Measurements from ENCODE around the gene GPLD1.
"Not testable (repeated sequence)": the region's sequence is repeated elsewhere in the genome, so short reads cannot be mapped to it uniquely, and the experiment has no call there.

GPLD1 gene

DNA sequence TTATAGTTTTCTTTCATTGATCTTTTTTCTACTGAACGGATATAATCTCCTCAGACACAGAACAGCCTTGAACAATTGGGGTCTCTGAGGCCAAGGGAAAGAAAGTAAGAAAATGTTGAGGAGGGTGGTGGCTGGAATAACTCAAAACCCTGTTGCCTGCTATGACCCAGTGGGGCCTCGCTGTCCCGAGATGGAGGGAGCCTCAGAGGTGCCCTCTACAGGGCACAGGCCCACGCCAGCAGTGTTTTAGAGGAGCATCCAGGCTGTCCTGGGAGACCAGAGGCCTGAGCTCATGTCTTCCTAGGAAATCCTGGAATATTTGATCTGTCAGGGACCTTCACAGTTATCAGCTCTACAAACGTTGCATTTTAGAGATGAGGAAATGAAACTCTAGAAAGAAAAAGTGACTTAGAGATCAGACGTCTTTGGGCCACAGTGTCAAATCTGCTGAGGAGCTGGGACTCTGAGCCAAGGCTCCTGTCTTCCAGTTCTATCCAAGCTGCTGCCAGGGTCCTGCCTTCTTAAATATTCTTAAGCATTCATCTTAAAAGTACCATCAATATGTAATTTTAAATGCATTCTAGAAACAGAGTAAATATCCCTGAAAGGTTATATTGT is 31.7 kb upstream of the GPLD1 start:
- FAIRE-seq (peak; percentile 36), DNase-seq (ENCODE audit: insufficient read length) (no peak)
- TF ChIP-seq POLR2A (IDR thresholded peaks at IDR 0.05; ENCODE audit: low read depth, low read length), result no peak
- no peak for TF ChIP-seq POLR2AphosphoS5 (IDR thresholded peaks at IDR 0.05; ENCODE audit: low read depth, low read length)
- TF ChIP-seq TAF1 (IDR thresholded peaks at IDR 0.05; ENCODE audit: borderline replicate concordance, low read depth, low read length), result no peak

- FAIRE-seq, result peak; percentile 81
- TF ChIP-seq POLR2A (IDR thresholded peaks at IDR 0.05; ENCODE audit: low read depth, low read length), result peak; percentile 61
- no peak for TF ChIP-seq TAF1 (IDR thresholded peaks at IDR 0.05; ENCODE audit: borderline replicate concordance, low read depth, low read length)
- TF ChIP-seq POLR2AphosphoS5 (IDR thresholded peaks at IDR 0.05; ENCODE audit: low read depth, low read length), result peak; percentile 45; the same call in 1 of the 2 replicates
- DNase-seq (ENCODE audit: insufficient read length), result no peak
Observed at GRCh38 chr6:24517659-24518543, 28.5 kb upstream of the GPLD1 start.

DNA sequence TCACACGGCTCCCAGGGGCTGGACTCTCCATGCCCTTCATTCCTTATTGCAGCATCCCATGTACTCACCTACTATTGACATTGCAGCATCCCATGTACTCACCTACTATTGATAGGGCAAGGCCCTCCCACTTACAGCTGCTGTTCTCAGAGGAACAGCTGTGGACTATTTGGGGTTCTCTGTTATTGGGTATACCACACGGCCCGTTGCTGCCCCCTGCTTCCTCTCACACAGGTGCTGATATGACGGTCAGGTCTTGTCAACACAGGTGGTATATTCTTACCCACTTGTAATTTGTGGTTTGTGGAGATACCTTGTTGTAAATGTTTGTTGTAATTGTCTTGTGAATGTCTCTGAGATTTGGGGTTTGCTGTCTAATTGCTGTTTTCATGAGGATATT is 24.2 kb upstream of the GPLD1 start:
- no peak for FAIRE-seq
- DNase-seq (ENCODE audit: insufficient read length), result no peak
- TF ChIP-seq POLR2AphosphoS5 (IDR thresholded peaks at IDR 0.05; ENCODE audit: low read depth, low read length) (no peak), TAF1 (IDR thresholded peaks at IDR 0.05; ENCODE audit: borderline replicate concordance, low read depth, low read length) (no peak), POLR2A (IDR thresholded peaks at IDR 0.05; ENCODE audit: low read depth, low read length) (no peak)

DNA sequence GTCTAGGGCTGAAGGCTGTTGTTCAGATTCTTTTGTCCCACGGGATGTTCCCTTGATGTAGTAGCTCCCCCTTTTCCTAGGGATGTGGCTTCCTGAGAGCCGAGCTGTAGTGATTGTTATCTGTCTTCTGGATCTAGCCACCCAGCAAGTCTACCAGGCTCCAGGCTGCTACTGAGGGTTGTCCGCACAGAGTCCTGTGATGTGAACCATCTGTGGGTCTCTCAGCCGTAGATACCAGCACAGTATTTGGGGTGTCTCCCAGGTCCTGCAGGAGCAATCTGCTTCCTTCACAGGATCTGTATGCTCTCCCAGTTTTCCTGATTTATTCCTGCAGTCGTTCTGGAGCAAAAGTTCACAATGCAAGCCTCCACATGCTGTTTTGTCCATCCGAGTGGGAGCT is 22.6 kb upstream of the GPLD1 start:
- DNase-seq (ENCODE audit: insufficient read length), result not testable (repeated sequence)

DNA sequence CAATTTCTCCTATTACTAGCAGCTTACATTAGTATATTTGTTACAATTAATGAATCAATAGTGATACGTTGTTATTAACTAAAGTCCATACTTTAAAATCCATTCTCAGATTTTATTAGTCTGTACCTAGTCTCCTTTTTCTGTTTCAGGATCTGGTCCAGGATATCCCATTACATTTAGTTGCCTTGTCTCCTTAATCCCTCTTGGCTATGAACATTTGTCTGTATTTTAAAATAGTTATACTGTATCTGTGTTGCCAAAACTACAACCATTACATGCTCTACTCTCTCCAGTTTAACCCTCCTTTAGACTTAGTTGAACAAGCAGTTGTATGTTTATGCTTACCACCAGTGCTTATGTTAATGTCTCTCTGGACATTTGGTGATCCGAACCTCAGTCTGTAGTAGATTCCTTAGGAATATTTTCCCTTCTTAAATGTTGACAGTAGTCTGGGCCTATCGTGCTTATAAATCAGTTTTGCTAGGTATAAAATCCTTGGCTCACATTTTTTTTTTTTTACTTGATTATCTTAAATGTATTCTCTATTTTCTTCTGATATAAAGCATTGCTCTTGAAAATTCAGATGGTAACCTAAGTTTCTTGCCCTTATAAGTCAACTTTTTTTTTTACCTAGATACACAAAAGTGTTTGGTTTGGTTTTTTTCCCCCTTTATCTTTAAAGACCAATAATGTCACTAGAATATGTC is 17.6 kb upstream of the GPLD1 start:
- FAIRE-seq (no peak), DNase-seq (ENCODE audit: insufficient read length) (no peak)
- TF ChIP-seq POLR2AphosphoS5 (IDR thresholded peaks at IDR 0.05; ENCODE audit: low read depth, low read length) (no peak), POLR2A (IDR thresholded peaks at IDR 0.05; ENCODE audit: low read depth, low read length) (no peak), TAF1 (IDR thresholded peaks at IDR 0.05; ENCODE audit: borderline replicate concordance, low read depth, low read length) (no peak)

More for the DNA sequence above, 22.6 kb upstream of the GPLD1 start:
- not testable (repeated sequence) for FAIRE-seq

DNA sequence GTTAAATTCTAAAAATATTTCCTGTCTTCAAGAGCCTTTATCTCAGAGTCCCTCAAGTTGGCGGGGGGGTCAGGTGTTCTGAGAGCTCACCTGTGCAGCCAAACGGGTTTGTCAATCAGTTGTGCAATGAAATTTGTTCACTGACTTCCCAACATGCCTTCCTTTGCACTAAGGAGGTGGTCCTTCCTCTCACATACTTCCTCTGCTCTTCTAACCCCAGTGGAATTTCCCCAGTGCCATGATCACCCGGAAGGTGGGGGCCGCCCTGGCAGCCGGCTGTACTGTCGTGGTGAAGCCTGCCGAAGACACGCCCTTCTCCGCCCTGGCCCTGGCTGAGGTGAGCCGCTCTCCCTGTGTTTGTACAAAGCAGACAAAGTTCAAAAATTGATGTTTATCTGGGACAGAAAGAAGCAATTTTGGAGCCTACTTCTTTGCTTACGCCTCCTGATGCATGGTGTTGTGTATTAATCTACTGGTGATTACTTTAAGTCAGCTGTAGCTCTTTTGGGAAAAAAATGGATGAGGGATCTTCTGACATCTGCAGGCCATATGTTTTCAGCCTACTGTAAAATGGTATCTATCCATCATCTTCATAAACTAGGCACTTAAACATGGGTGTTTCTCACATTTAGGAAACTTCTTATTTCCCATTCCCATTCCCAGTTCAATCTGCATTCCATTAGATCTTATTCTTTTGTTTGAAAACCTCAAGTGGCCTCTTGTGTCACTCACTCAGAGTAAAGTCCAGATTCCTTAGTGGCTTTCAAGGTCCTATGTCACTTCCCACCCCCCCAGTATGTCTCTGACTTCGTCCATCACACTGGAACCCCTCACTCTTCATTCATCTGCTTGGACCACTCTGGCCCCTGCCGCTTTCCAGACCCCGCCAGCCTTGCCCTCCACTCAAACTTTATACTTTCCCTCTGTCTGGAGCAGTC is 15.5 kb upstream of the GPLD1 start:
- no peak for DNase-seq (ENCODE audit: insufficient read length)
- TF ChIP-seq TAF1 (IDR thresholded peaks at IDR 0.05; ENCODE audit: borderline replicate concordance, low read depth, low read length), result no peak
- TF ChIP-seq POLR2A (IDR thresholded peaks at IDR 0.05; ENCODE audit: low read depth, low read length), result no peak
- no peak for TF ChIP-seq POLR2AphosphoS5 (IDR thresholded peaks at IDR 0.05; ENCODE audit: low read depth, low read length)
- no peak for FAIRE-seq

DNA sequence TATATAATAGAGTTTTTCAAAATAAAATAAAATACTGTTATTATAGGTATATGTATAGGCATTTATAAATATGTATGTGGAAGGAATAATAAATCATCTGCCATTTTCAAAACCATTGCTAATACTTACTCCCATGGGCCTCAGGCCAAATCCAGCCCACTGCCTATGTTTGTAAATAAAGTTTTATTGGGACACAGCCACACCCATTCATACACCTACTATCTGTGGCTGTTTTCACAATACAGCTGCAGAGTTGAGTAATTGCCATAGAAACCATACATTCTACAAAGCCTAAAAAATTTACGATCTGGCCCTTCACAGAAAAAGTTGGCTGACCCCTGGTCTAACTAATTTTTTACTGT is 14.9 kb upstream of the GPLD1 start:
- no peak for FAIRE-seq
- no peak for DNase-seq (ENCODE audit: insufficient read length)
- no peak for TF ChIP-seq POLR2A (IDR thresholded peaks at IDR 0.05; ENCODE audit: low read depth, low read length)
- TF ChIP-seq POLR2AphosphoS5 (IDR thresholded peaks at IDR 0.05; ENCODE audit: low read depth, low read length), result no peak
- TF ChIP-seq TAF1 (IDR thresholded peaks at IDR 0.05; ENCODE audit: borderline replicate concordance, low read depth, low read length), result no peak

DNA sequence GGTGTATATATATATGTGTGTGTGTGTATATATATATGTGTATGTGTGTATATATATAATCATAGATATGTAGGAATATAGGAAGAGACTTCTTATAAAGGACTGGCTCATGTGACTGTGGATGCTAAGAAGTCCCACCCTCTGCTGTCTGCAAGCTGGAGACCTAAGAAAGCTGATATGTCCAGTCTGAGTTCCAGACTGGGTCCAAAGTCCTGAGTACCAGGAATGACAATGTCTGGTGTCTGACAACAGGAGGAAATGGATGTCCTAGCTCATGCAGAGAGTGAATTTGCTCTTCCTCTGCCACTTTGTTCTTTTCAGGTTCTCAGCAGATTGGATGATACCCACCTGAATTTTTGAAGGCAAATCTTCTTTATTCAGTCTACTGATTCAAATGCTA is 12.5 kb upstream of the GPLD1 start:
- no peak for TF ChIP-seq TAF1 (IDR thresholded peaks at IDR 0.05; ENCODE audit: borderline replicate concordance, low read depth, low read length)
- no peak for TF ChIP-seq POLR2AphosphoS5 (IDR thresholded peaks at IDR 0.05; ENCODE audit: low read depth, low read length)
- no peak for TF ChIP-seq POLR2A (IDR thresholded peaks at IDR 0.05; ENCODE audit: low read depth, low read length)
- DNase-seq (ENCODE audit: insufficient read length), result no peak
- no peak for FAIRE-seq

- DNase-seq (ENCODE audit: insufficient read length) (no peak), FAIRE-seq (no peak)
- TF ChIP-seq POLR2AphosphoS5 (IDR thresholded peaks at IDR 0.05; ENCODE audit: low read depth, low read length) (no peak), TAF1 (IDR thresholded peaks at IDR 0.05; ENCODE audit: borderline replicate concordance, low read depth, low read length) (no peak), POLR2A (IDR thresholded peaks at IDR 0.05; ENCODE audit: low read depth, low read length) (no peak)
Observed at GRCh38 chr6:24501374-24501773, 12.0 kb upstream of the GPLD1 start.

- FAIRE-seq, result no peak
- no peak for DNase-seq (ENCODE audit: insufficient read length)
- no peak for TF ChIP-seq POLR2A (IDR thresholded peaks at IDR 0.05; ENCODE audit: low read depth, low read length)
- TF ChIP-seq TAF1 (IDR thresholded peaks at IDR 0.05; ENCODE audit: borderline replicate concordance, low read depth, low read length), result no peak
- TF ChIP-seq POLR2AphosphoS5 (IDR thresholded peaks at IDR 0.05; ENCODE audit: low read depth, low read length), result no peak
Observed at GRCh38 chr6:24500683-24501082, 11.3 kb upstream of the GPLD1 start.
